Measurements from ENCODE around the gene HDAC8. TPM values are rescaled to one million over a fixed set of nuclear protein-coding genes. Genes with fewer than 3 reads are reported as not detected.
A peak's percentile ranks its signal among the peaks of the same experiment; 100 is the strongest.

Gene HDAC8
- total RNA-seq, 1 donor = 28.1 TPM

DNA sequence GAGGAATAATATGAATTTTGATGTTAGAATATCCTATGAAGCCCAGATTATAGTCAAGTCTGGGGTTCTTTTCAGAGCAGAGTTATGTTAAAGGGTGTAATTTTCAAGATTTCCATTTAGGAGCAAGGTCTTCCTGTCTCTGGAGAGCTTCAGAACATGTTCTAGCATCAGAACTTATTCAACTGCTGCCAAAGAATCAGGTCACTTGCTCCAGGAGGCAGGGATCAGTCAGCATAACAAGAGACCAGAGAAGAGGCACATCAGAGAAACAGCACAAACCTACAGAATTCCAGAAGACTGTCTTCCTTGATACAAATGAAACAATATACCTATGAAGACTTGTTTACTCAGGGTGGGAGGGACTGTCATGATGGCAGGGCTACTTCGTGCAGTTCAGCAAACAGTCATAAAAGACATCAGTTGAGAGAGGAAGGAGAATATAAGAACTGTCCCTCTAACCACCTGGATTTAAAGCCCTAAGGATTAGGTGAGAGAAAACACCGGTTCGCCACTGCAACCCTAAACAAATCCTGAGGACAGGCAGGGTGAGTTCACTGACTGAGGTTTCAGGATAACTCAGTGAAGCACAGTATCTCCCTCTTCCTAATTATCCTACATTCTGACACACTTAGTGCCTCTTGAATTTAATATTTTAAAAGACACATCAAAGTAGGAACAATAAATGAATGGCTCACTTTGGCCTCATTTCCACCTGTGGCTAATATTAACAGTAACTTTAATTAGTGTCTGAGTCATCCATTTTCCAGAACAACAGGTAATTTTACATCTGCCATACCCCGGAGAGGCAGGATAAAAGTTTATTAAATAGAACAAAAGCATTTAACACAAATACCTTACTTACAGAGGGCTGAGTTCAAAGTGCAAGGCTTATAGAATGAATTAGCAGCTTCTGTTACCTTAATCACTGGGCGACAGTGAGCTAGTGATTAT lies 93.0 kb downstream of the HDAC8 start:
- no peak for DNase-seq (ENCODE audit: low read depth)
- H3K4me3 ChIP-seq (ENCODE audit: low read depth, low read length) = no peak overlapping the region
- TF ChIP-seq CTCF (IDR thresholded peaks at IDR 0.05; ENCODE audit: insufficient read depth, low read depth, low read length) = no peak

DNA sequence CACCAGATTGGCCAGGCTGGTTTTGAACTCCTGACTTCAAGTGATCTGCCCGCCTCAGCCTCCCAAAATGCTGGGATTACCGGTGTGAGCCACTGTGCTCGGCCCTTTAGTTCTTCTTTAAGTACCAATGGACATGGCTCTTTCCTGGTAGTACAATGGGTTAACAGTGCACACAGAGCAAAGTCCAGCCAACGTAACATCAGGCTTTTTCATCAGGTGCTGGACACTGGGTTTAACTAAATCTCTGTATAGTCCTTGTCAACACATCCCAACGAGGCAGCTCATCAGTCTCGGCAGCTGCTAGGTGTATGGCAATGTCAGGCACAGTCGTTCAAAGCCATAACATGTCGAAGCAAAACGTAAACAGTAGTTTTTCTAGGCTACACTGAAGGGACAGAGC lies 93.8 kb downstream of the HDAC8 start:
- no peak for TF ChIP-seq CTCF (IDR thresholded peaks at IDR 0.05; ENCODE audit: insufficient read depth, low read depth, low read length)
- DNase-seq (ENCODE audit: low read depth) = no peak

GRCh38 chrX:72478351-72478750 lies 94.3 kb downstream of the HDAC8 start:
- no peak overlapping the region for H3K4me3 ChIP-seq (ENCODE audit: low read depth, low read length)
- DNase-seq (ENCODE audit: low read depth) = no peak
- no peak for TF ChIP-seq CTCF (IDR thresholded peaks at IDR 0.05; ENCODE audit: insufficient read depth, low read depth, low read length)

More for the DNA sequence above, 93.8 kb downstream of the HDAC8 start:
- H3K4me3 ChIP-seq (ENCODE audit: low read depth, low read length) = no peak overlapping the region

GRCh38 chrX:72477781-72478181 lies 94.9 kb downstream of the HDAC8 start:
- no peak overlapping the region for H3K4me3 ChIP-seq (ENCODE audit: low read depth, low read length)
- no peak for TF ChIP-seq CTCF (IDR thresholded peaks at IDR 0.05; ENCODE audit: insufficient read depth, low read depth, low read length)
- peak; percentile 47 for DNase-seq (ENCODE audit: low read depth)

GRCh38 chrX:72477376-72477775 lies 95.3 kb downstream of the HDAC8 start:
- no peak overlapping the region for H3K4me3 ChIP-seq (ENCODE audit: low read depth, low read length)
- DNase-seq (ENCODE audit: low read depth) = no peak

GRCh38 chrX:72475952-72476668 lies 96.5 kb downstream of the HDAC8 start:
- no peak for TF ChIP-seq CTCF (IDR thresholded peaks at IDR 0.05; ENCODE audit: insufficient read depth, low read depth, low read length)
- no peak overlapping the region for H3K4me3 ChIP-seq (ENCODE audit: low read depth, low read length)
- DNase-seq (ENCODE audit: low read depth) = no peak

More at GRCh38 chrX:72477376-72477775, 95.3 kb downstream of the HDAC8 start:
- TF ChIP-seq CTCF (IDR thresholded peaks at IDR 0.05; ENCODE audit: insufficient read depth, low read depth, low read length) = no peak

Data from fibroblast of villous mesenchyme (primary cell).